Sigmoid colon (tissue), 4 donors: ENCODE results near the gene SIN3B.

Source experiments
- EP300 ChIP-seq, 4 donors: sonication (generic); formaldehyde crosslinking; IDR thresholded peaks; one replicate each; pipeline ENCODE4 v1.6.1; 2017; ENCODE audit warnings: antibody characterized with exemption in 4 of 4
- TF ChIP-seq, protein P1 (sequence below), 4 experiments: fragments of 450-650 bp in 3 of 4; fragments of 200-600 bp in 1 of 4; IDR thresholded peaks; one replicate each; pipeline ENCODE4 v1.5.1; 2016 to 2019; ENCODE audit warnings: antibody characterized with exemption in 4 of 4, mild to moderate bottlenecking in 3 of 4, moderate library complexity in 2 of 4

DNA sequence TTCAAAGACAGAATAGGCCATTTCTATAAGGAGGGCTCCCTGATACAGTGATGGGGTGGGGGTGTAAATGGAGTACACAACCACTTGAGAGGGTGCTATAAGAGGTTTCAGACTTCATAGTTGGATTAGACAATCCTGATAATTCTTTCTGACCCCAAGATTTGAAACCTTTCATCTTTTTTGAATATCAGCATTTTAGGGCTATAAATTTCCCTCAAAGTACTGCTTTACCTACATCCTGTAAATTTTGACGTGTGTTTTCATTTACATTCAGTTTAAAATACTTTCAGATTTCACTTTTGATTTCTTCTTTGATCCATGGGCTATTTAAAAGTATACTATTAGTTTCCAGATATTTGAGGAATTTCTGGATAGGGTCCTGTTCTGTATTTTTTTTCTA lies 40.0 kb upstream of the SIN3B start:
- TF ChIP-seq, protein P1, sequence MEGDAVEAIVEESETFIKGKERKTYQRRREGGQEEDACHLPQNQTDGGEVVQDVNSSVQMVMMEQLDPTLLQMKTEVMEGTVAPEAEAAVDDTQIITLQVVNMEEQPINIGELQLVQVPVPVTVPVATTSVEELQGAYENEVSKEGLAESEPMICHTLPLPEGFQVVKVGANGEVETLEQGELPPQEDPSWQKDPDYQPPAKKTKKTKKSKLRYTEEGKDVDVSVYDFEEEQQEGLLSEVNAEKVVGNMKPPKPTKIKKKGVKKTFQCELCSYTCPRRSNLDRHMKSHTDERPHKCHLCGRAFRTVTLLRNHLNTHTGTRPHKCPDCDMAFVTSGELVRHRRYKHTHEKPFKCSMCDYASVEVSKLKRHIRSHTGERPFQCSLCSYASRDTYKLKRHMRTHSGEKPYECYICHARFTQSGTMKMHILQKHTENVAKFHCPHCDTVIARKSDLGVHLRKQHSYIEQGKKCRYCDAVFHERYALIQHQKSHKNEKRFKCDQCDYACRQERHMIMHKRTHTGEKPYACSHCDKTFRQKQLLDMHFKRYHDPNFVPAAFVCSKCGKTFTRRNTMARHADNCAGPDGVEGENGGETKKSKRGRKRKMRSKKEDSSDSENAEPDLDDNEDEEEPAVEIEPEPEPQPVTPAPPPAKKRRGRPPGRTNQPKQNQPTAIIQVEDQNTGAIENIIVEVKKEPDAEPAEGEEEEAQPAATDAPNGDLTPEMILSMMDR (IDR thresholded peaks at IDR 0.05), result no peak
- no peak for TF ChIP-seq EP300 (IDR thresholded peaks at IDR 0.05)
